Hindlimb muscle (tissue), 1 donor: Measurements from ENCODE around the gene GINS2. TPM values are rescaled to one million over a fixed set of nuclear protein-coding genes. Genes with fewer than 3 reads are reported as not detected.

Experiments
- DNase-seq: peaks from one replicate; pipeline ENCODE4 v3.0.0-alpha.2; 2013
- polyA plus RNA-seq: library from polyadenylated mRNA; unstranded; fragments of 120-200 nt; gene quantifications from one replicate; pipeline ENCODE4 v1.2.1, GENCODE V29; 2013; ENCODE audit not compliant: insufficient read length

GINS2 gene
- polyA plus RNA-seq, 1 donor: 6.5 TPM

DNA sequence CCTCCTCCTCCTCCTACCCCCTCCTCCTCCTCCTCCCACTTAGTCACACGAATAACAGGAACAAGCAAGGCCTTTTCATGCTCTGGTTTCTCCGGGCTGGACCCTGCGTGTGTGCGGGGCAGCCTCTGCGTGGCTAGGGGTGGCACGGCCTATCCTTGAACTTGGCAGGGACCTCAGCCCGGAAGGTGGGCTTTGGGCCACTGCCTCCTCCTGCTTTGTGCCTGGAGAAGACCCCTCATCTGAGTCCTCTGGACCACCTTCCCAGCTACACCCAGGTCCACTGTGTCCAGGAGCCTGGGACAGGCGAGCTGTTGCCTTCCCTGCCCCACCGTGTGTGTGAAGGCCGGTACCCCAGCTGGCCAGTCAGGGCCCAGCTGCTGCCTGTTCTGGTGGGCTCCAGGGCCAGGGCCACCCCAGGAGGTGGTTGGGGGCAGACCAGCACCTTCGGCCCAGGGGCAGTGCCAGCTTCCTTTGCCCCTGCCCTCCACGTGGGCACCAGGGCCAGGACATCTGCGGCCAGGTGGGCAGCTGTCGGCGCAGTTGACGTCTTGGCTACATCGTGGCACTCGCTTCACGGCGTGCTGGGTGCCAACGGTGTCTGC is 35.4 kb downstream of the GINS2 start:
- no peak for DNase-seq

DNA sequence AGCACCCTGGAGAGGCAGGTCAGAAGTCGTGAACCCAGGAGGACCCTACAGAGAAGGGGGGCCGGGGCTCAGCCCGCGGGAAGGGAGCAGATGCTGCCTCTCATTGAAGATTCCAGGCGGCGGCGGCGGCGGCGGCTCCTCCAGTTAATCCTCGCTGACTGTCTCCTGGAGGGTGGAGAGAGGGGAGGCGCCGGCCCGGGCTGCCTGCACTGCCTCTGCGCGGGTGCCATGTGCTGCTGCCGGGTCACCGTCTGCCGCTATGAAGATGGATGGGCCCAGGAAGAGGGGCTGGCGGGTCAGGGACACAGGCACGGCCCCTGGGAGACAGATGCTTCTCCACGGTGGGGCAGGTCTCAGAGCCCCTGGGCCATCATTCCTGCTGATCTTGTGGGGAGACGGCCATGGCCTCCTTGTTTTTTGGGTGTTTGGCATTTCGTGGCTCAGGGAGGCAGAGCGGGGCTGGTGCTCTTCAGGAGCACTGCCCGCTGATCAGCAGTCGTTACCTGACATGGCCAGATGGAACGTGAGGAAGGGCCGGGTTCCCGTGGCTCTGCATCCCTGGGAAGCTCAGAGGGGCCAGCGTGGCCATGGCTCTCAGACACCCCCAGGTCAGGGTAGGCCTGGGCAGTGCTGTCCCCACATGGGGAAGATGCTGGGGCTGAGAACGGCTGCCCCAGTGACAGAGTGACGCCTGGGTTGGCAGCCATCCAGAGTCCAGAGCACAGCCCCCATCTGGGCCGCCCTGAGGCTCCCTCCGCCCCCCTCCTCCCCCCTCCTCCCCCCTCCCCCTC is 36.1 kb downstream of the GINS2 start:
- DNase-seq: peak; percentile 57

DNA sequence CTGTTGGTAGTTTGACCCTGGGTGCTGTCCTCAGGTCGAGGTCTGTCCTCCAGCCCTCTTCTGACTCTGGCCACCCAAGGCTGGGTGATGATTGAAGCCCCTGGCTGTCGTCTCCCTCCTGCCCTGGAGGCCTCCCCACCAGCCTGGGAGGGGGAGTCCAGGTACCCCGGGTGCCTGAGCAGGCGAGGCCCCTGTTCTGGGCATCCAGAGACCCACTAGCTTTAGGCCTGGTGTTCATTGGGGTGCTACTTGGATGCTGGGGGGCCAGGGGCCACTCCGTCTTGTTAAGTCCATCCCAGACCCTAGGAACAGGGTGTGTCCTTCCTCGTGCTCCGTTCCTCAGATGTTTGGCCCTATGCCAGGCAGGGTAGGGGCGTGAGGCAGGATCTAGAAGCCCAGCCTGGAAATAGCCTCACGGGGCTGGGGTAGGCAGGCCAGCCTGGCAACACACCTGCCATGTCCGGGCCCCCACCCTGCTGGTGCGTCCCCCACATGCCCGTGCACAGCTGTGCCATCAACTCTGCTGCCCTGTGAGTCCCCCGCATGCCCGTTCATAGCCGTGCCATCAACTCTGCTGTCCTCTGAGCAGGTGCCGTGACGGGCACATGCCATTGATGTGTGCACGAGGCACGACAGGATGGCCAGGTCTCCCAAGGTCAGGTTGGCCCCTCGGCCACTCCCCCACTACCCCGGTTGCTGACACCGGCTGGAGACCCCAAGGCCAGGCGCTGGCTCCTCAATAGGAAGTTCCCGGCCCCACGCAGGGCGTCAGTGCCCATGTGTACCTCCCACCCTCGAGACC is 36.9 kb downstream of the GINS2 start:
- DNase-seq: no peak

DNA sequence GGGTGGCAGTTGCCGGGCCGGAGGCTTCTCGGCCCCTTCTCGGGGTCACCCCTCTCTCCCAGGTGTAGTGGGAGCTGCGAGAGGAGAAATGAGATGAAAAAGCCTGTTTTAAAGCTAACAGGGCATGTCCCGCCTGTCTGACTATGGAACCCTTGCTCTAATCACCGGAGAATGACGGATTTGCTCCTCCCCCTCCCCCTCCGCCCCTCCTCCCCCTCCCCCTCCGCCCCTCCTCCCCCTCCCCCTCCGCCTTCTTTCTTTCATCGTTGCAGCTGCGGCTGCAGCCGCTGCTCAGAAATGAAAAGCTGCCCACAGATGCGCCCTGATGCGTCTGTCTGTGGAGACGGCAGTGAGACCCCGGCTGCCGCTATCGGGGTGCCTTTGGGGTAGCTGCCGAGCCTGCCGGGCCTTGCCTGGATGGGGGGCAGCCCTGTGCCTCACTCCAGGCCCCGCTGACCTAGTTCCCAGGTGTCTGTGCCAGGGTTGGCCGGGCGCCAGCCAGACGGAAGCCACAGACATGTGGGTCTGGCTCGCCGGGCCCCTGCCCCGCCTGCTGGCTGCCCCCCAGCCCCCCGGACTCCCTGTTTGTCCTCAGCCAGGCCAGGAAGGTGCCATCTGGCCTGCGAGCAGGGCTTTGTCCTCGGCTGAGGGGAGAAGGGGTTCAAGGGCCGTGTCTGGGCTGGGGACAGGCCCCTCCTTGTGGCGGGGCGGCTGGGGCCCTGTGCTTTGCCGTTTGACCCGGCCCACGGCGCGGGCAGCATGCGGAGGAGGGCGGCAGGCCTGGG is 37.7 kb downstream of the GINS2 start:
- DNase-seq: no peak

DNA sequence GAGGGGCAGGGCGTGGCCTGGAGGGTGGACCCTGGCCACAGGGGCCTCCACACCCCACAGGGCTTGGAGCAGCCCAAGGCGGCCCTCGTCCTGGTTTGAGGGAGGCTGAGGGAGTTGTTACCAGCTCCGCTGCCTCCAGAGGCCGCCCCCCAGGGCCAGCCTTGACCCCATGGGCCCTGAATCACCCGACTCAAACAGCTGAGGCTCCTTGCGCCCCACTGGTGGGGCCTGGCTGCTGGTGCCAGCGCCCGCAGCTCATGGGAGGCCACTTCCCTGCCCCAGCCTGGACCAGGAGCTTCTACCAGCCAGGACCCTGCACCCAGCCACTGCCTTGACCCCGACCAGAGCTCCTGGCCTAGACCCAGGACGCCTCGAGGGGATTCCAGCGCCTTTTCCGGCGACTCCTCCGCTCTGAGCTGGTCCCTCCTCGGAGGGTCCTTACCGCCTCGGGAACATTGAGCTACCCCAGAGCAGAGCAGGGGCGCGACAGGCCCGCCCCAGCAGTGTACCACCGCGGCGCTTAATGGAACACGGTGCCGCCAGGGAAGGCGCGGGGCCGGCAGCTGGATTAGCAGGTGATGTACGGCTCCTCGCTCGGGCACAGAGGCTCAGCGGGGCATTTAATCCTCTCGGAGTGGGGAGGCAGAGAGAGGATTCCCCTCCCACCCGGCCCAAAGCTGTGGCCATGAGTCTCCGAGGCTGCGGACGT is 38.5 kb downstream of the GINS2 start:
- no peak for DNase-seq

DNA sequence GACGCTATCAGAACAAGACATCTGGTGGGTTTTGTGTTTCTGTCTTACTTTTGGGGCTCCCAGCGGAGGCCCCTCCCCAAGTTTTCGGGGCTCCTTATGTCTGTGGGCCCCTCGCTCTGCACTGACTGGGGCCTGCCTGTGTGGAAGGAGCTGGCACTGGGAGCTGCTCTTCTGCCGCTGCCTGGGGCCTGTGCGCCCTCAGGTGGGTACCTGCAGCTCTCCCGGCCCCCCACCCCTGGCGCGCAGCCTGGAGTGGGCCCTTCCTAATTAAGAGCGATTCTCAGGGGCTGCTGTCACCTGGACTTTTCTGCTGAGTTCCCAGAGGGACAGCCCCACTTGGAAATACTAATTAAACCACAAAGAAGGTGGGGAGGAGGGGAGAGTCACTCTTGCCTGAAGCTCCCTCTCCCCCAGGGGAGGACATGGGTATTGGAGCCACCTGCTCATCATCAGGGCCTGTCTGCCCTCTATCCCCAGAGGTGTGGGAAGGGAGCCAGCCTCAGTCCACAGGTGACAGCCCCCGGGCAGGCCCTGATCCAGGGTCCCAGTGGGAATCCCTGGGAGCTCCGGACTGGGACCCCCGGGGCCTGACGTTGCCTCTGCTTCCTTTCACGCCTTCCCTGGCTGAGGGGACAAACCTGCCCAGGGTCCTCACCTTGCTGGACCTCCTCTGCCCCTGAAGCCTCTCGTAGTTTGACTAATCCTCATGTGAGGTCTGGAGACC is 39.2 kb downstream of the GINS2 start:
- no peak for DNase-seq

DNA sequence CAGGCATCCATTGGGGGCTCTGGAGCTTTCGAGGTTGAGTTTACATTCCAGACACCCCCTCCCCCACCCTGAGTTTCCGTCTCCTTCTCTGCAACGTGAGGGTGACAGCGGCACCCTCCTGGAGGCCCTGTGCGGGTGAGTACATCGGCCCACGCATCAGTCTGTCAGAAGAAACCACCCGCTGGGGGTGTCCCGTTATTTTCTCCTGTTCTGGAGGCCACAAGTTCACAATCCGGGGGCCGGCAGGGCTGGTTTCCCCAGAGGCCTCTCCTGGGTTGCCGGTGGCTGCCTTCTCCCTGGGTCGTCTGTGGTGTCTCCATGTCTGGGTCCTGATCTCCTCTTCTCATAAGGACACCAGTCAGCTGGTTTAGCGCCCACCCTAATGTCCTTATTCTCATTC is 39.9 kb downstream of the GINS2 start:
- no peak for DNase-seq

DNA sequence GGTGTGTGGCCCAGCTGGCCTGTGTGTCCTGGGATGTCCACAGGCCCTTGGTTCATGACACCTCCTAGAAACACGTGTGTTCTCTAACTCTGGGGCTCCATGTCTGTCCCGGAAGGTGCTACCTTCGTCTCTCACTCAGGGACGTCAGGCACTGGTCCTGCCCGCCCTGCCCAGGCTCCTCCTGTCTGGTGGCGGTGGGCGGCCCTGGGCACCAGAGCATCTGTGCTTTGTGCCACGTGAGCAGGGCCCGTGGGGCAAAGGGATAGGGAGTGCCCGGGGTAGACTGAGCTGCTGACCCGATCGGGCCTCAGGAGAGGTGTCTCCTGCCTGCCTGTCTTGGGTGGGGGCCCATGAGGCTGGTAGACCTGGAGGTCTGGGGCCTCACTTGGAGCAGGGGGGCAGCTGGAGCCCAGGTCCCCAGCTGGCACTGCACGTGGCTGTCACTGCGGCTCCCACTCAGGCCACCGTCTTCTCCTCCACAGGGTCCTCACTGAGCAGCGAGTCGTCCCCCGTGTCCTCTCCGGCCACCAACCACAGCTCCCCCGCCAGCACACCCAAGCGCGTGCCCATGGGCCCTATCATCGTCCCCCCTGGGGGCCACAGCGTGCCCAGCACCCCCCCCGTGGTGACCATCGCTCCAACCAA is 40.6 kb downstream of the GINS2 start:
- no peak for DNase-seq

DNA sequence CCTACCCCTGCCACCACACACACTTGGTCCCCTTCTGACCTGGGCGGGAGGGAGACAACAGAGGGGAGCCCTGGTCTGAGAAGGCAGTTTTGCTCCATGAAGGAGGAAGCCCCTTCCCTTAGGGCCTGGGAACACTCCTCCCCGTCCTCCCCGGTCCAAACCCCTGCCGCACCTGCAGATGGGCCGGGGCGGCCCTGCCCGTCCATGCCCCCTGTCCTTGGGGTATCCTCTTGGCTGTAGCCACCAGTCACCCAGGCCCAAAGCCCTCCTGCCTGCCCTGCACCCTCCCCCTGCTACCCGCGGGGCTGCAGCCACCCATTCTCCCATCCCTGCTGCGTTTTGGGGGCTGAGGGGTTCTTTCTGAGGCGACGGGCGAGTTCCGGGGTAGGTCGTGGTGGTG is 41.8 kb downstream of the GINS2 start:
- no peak for DNase-seq

DNA sequence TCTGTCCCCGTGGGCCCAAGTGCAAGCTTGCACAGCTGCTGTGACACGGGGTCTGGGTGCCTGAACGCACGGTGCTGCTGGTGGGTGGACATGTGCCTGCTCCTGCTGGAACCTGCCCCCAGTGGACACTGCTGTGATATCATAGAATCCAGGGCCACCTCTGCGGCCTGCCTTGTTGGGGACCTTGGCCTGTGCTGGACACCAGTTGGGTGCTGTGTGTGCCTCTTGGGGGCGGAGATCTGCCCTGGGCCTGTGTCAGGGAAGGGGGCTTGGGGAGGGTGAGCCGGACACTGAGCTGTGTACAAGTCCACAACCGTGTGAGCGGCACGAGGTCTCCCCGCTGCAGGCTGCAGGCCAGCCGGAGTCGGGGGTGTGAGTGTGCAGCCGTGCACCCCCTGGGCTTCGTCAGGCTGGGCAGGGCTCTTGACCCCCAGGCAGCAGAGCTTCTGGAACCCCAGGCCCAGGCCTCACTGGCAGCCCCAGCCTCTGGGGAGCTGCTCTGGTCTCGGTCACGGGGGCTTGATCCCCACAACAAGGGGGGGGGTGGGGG is 42.3 kb downstream of the GINS2 start:
- DNase-seq: no peak

DNA sequence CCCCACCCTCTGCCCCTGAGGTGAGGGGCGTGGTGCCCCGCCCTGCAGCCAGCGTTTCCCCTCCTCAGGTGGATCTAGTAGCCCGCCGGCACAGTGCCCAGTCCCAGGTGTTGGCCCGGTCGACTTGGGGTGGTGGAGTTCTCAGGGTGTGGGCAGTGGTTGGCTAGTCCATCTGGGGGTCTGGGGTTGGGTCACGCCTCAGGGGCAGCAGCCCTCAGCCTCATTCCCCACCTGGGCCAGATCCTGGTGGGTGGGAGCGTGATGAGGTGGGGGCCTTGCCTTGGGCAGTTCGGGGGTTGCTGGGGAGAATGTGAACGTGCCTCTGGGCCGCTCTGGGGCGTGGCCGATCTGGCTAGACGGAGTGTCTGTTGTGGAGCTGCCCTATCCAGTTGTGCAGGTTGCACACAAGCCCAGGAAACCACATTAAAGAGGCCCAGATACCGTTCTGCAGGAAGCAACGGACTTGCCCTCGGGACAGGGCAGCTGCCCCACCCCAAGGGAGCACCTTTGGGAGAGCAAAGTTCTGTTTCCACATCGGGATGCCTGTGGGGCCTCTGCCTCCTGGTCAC is 43.6 kb downstream of the GINS2 start:
- DNase-seq: no peak

DNA sequence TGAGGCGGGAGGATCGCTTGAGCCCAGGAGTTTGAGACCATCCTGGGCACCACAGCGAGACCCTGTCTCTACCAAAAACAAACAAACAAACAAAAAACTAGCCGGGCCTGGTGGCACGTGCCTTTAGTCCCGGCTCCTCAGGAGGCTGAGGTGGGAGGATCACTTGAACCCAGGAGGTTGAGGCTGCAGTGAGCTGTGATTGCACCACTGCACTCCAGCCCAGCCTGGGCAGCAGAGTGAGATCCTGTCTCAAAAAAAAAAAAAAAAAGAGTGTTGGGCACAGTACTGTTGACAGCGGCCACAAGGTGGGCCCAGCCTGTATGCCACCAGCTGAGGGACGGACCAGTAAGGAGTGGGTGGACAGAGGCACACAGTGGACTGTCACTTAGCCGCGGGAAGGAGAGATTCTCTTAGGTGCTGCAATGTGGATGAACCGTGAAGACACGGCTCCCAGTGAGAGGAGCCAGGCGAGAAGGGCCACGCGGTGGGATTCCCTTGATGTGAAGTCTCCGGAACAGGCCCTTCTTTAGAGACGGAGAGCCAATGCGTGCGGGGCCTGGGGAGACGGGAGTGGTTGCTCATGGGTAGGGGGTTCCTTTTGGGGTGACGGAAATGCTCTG is 44.6 kb downstream of the GINS2 start:
- DNase-seq: no peak

DNA sequence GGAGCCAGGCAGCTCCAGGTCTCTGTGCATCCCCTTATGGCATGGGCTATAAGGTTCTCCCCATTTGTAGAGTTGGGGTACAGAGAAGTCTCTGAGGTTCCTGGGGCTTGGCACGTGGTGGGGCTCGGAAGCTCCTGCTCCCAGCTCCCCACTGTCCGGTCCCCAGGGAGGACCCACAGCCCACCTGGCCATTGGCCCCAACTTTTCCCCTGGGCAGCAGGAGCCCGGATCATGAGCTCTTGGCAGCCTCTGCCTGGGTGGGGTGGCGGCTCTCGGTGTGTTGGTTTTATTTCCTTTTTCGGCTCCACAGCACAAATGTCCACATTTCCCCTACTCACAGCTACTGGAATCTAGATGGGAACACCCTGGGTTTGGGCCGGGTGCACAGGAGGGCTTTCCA is 45.1 kb downstream of the GINS2 start:
- DNase-seq: no peak

DNA sequence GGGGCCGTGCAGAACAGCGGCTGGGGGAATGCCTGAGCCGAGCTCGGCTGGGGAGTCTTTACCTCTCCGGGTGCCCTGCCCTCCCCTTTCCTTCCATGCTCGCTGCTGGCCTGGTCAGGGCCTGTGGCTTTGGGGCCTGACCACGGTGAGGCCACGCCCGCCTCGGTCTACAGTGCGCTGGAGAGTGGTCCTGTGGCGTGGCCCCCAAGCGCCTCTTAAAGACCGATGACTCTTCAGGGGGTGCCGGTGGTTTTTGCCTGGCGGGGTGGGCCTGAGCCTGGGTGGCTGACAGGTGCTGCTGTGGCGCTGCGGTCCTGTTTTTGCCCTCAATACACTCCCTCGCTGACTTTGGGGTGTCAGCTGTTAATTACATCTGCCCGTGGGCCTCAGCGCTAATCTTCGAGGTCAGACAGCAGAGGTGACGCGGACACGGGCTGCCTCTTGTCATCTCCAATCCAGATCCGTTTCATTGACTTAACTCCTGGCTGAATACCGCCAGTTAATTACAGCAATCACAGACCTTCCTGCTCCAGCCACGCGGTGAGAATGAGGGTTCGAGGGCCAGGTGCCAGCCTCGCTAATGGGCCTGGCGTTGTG is 45.9 kb downstream of the GINS2 start:
- no peak for DNase-seq

DNA sequence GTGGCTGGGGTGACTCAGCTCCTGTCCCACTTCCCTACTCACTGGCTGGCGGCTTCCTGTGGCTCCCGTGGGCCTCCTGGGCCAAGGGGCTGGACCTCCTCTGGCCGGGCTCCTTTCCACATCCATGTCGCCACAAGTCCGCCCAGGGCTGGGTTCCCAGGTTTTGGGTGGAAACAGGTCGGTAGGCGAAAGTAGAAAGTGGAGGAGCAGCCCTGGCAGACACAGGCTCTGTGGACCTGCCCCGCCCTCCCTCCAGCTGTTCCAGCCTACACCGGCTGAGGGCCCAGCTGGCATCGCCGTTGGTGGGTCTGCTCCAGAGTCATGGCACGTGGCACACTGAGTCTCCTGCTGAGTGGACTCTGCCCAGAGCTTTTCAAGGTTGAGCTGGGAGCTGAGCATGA is 47.0 kb downstream of the GINS2 start:
- DNase-seq: no peak

DNA sequence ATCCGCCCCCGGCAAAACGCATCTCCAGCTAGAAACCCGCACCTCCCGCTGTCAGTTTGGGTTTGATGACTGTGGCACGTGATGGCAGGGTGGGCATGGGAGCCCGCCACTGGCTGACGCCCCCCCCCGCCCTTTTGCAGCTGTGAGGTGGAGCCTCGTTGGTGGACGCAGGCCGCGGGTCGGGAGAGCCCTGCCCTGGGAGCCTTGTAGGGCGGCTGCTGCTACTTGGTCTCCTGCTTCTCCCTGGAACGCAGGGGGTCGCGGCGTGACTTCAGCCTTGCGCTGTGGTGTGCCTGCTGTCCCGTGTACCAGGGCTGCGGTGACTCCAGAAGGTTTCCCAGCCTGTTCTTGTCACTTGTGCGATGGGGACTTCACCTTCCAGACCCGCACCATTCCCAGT is 47.4 kb downstream of the GINS2 start:
- no peak for DNase-seq

DNA sequence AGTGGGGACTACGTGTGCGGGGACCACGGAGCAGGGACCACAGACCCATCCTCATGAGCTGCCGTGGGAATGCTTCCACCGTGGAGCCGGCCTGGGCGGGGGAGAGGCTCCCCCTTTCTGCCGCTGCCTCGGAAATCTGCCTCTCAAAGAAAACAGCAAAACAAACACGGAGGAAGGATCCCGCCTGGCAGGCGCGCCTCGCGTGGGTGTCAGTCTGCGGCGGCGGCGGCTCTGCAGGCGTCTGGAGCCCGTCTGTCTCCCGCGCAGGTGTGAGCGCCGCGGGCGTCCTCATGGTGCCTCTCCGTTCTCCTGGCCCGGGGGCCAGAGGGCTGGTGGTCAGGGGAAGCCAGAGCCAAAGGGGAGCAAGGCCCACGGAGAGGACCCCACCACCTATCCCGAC is 48.2 kb downstream of the GINS2 start:
- DNase-seq: no peak

DNA sequence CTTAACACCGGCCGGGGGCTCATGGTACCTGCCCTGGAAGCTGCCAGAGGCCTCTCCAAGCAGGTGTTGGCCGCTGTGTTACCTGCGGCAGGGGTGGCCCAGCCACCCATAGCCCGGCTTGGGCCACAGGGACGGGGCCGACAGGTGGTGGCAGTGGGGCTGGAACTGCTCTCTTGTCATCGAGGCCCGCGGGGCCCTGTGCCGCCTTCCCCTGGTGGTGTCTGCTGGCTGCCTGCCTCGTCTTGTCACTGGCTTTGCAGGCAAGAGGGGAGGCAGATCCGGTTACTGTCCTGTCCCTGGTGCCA is 48.5 kb downstream of the GINS2 start:
- DNase-seq: no peak

DNA sequence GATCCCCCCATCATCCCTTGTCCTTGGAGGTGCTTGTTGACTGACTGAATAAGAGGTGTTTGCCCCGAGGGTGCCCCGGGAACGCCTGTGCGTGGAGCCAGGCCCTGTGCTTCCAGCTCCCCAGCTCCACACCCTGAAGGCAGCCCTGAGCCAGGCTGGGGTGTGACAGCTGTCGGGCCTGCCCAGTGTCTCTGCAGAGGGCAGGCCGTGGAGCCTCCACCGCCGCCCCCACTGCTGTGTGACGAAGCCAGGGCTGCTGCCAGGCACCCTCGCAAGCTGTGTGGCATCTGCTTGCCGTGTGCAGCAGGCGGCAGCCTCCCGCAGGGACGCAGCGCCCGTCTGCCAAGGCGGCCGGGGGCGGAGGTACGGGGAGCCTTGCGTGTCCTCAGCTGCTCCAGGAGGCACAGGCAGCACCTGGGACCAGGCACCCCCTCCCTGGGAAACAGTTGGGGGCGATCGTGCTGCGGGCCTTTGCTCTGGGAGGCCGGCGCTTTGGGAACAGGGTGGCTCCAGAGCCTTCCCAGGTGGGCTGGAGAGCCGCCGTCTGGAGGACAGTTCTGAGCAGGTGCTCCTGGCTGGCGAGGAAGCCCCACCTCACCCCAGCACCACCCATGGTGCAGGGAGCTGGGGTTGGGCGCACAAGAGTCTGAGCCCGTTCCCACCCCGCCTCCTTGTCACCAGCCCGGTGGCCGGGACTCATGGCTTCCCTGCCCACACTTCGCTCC is 49.1 kb downstream of the GINS2 start:
- DNase-seq: no peak
